Naive thymus-derived CD4-positive, alpha-beta T cell (primary cell): Measurements from ENCODE around the gene ESRRG. TPM values are rescaled to one million over a fixed set of nuclear protein-coding genes. Genes with fewer than 3 reads are reported as not detected.
"Not testable (repeated sequence)": the region's sequence is repeated elsewhere in the genome, so short reads cannot be mapped to it uniquely, and the experiment has no call there.

Source experiments
- ATAC-seq: fragments of 150-1000 bp; cut with Tn5 transposase; 2 replicates; pipeline ENCODE4 v1.10.0; 2021; ENCODE audit warnings: mild to moderate bottlenecking, moderate library complexity
- CTCF ChIA-PET: fragments of 350-600 bp; sonication (Branson Sonifier 250); formaldehyde crosslinking; loops from one replicate; lab custom pipeline; 2021; ENCODE audit warnings: antibody characterized with exemption; lab: Charles Lee
- POLR2A ChIA-PET: fragments of 350-600 bp; sonication (Branson Sonifier 250); formaldehyde crosslinking; loops from one replicate; lab custom pipeline; 2021; ENCODE audit warnings: antibody characterized with exemption, inconsistent platforms; lab: Charles Lee
- DNase-seq, 9 donors: peaks; one replicate each; pipeline versions ENCODE4 v3.0.0 to v3.0.0-alpha.2; 2020 to 2022; ENCODE audit warnings: mixed read lengths in 1 of 9
- H3K27ac ChIP-seq: one replicate; pipeline ENCODE4 v1.7.0; 2013; ENCODE audit warnings: mild to moderate bottlenecking, low read depth, low read length, moderate library complexity
- H3K27me3 ChIP-seq, 2 donors: one replicate each; pipeline ENCODE4 v1.7.0; 2013; ENCODE audit warnings: low read length in 2 of 2, mild to moderate bottlenecking in 2 of 2, moderate library complexity in 2 of 2; ENCODE audit not compliant: control insufficient read depth in 2 of 2, insufficient read depth in 2 of 2
- H3K36me3 ChIP-seq, 3 experiments: 1 replicate in 2 of 3; 2 replicates in 1 of 3; pipeline ENCODE4 v1.7.0; 2013; ENCODE audit warnings: low read length in 3 of 3, mild to moderate bottlenecking in 3 of 3, moderate library complexity in 1 of 3; ENCODE audit not compliant: insufficient read depth in 3 of 3, control insufficient read depth in 2 of 3
- H3K4me1 ChIP-seq, 2 donors: one replicate each; pipeline ENCODE4 v1.7.0; 2013; ENCODE audit warnings: low read length in 2 of 2, mild to moderate bottlenecking in 2 of 2, moderate library complexity in 1 of 2; ENCODE audit not compliant: control insufficient read depth in 2 of 2, insufficient read depth in 2 of 2
- H3K4me3 ChIP-seq: 2 replicates; pipeline ENCODE4 v1.7.0; 2013; ENCODE audit warnings: mild to moderate bottlenecking, low read length
- H3K9me3 ChIP-seq, 3 experiments: 1 replicate in 2 of 3; 2 replicates in 1 of 3; pipeline ENCODE4 v1.7.0; 2013; ENCODE audit warnings: low read length in 3 of 3; ENCODE audit not compliant: control insufficient read depth in 2 of 3
- H3K27ac Mint-ChIP-seq, 9 donors: one replicate each; pipeline ENCODE4 v1.8.0; 2020 to 2022; ENCODE audit warnings: mixed read lengths in 9 of 9, mild to moderate bottlenecking in 8 of 9, moderate library complexity in 5 of 9, inconsistent platforms in 2 of 9
- H3K27me3 Mint-ChIP-seq, 5 donors: one replicate each; pipeline ENCODE4 v1.8.0; 2021 to 2022; ENCODE audit warnings: mixed read lengths in 5 of 5, mild to moderate bottlenecking in 1 of 5
- H3K36me3 Mint-ChIP-seq, 5 donors: one replicate each; pipeline ENCODE4 v1.8.0; 2020 to 2022; ENCODE audit warnings: mixed read lengths in 5 of 5, mild to moderate bottlenecking in 3 of 5, inconsistent platforms in 1 of 5
- H3K4me1 Mint-ChIP-seq, 7 donors: one replicate each; pipeline ENCODE4 v1.8.0; 2020 to 2022; ENCODE audit warnings: mixed read lengths in 7 of 7, mild to moderate bottlenecking in 3 of 7, inconsistent platforms in 1 of 7
- H3K4me3 Mint-ChIP-seq, 10 donors: one replicate each; pipeline ENCODE4 v1.8.0; 2020 to 2022; ENCODE audit warnings: mild to moderate bottlenecking in 10 of 10, mixed read lengths in 10 of 10, moderate library complexity in 6 of 10, inconsistent platforms in 2 of 10
- H3K9me3 Mint-ChIP-seq, 11 donors: one replicate each; pipeline ENCODE4 v1.8.0; 2020 to 2022; ENCODE audit warnings: mixed read lengths in 11 of 11, mild to moderate bottlenecking in 4 of 11, inconsistent platforms in 1 of 11, moderate library complexity in 1 of 11
- intact Hi-C, 2 donors: fragments of 100-400 bp; cut with micrococcal nuclease; formaldehyde crosslinking; loops; one replicate each; pipeline ENCODE4 v1.15.1; 2023
- polyA plus RNA-seq, 2 donors: library from polyadenylated mRNA; unstranded; fragments of 300-500 nt; fragmentation: Illumina TruSeq; gene quantifications; one replicate each; pipeline ENCODE4 v1.2.3, GENCODE V29; 2021
- total RNA-seq, 6 experiments: library from RNA in 5 of 6; stranded (reverse) in 5 of 6; gene quantifications; 1 replicate in 5 of 6; 2 replicates in 1 of 6; pipeline ENCODE4 v1.2.3 and lab custom pipeline; 2021 to 2026

ESRRG gene
- total and polyA plus RNA-seq, 7 experiments from 2014 or later, result not detected

DNA sequence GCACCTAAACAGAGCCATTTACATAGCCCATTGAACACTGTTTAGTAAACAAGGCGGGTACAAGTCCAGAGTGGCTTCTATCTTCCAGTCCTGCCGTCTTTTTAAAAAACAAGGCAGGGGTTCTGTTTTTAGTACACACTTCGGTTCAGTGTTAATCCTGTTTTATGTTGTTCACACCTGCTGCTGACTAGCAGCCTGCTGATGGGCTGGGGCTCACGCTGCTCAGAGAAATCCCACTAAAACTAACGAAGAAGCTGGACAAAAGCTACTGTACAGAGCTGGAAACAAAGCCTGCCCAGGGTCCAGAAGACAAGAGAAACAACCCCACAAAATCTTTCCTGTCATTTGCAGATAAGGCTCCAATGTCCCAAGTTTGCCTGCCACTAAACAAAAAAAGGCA, 13.2 kb downstream of the ESRRG start:
- no peak overlapping the region for H3K4me3 ChIP-seq
- intact Hi-C loops, result no loop called here
- ChIA-PET POLR2A (no interaction called here), CTCF (no interaction called here)
- H3K4me3 Mint-ChIP-seq, result no peak overlapping the region
- no peak overlapping the region for H3K27ac ChIP-seq
- H3K9me3 Mint-ChIP-seq, result peaks cover 0 to 4% (median 0%) of the 10 kb centered on the region in 11 donors
- no peaks in the 10 kb centered on the region for H3K36me3 ChIP-seq
- H3K27me3 ChIP-seq, result no peaks in the 10 kb centered on the region
- no peak for DNase-seq
- ATAC-seq, result no peak
- H3K27ac Mint-ChIP-seq, result no peak overlapping the region
- no peaks in the 10 kb centered on the region for H3K36me3 Mint-ChIP-seq
- H3K27me3 Mint-ChIP-seq, result no peaks in the 10 kb centered on the region
- H3K4me1 Mint-ChIP-seq, result no peaks in the 10 kb centered on the region
- H3K4me1 ChIP-seq, result no peaks in the 10 kb centered on the region
- no peaks in the 10 kb centered on the region for H3K9me3 ChIP-seq

DNA sequence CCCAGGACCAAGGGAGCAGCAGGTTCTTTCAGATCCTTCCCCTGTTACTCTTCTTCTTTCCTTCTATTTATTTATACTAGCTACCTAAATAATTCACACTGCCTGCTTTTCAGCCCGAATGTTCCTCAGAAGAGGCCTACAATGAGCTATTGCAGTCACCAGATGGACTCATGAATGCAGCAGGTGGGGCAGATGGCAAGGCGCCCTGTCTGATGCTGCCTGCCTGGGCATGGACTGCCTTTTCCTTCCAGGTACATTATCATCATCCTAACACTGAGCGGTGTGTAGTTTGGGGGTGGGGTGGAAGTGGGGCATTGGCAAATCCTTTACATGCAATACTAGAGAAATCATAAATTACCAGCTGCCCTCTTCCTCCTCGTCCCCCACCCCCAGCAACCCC, 17.6 kb downstream of the ESRRG start:
- no peaks in the 10 kb centered on the region for H3K4me1 ChIP-seq
- Mint-ChIP-seq H3K4me3 (no peak overlapping the region), H3K9me3 (peaks cover 0 to 4% (median 0%) of the 10 kb centered on the region in 11 donors), H3K4me1 (no peaks in the 10 kb centered on the region), H3K27ac (no peak overlapping the region), H3K36me3 (no peaks in the 10 kb centered on the region), H3K27me3 (no peaks in the 10 kb centered on the region)
- no peaks in the 10 kb centered on the region for H3K36me3 ChIP-seq
- H3K9me3 ChIP-seq, result no peaks in the 10 kb centered on the region
- intact Hi-C loops, result no loop called here
- H3K27me3 ChIP-seq, result no peaks in the 10 kb centered on the region
- ChIA-PET POLR2A (no interaction called here), CTCF (no interaction called here)
- DNase-seq, result no peak
- H3K4me3 ChIP-seq, result no peak overlapping the region
- H3K27ac ChIP-seq, result no peak overlapping the region
- no peak for ATAC-seq

DNA sequence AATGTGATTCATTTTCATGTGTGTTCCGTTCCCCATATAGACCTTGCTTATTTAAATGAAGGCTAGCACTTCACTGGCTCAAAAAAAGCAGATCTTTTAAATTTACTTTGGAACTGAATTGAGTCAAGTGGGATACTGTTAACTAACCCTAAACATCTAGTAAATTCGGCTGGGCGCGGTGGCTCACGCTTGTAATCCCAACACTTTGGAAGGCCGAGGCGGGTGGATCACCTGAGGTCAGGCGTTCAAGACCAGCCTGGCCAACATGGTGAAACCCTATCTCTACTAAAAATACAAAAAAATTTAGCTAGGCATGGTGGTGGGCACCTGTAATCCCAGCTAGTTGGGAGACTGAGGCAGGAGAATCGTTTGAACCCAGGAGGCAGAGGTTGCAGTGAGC, 19.2 kb downstream of the ESRRG start:
- H3K9me3 ChIP-seq, POLR2A ChIA-PET, CTCF ChIA-PET, H3K4me1 ChIP-seq, ATAC-seq, H3K36me3 ChIP-seq, H3K4me3 Mint-ChIP-seq, H3K4me3 ChIP-seq, H3K27ac Mint-ChIP-seq, H3K27ac ChIP-seq, DNase-seq, intact Hi-C loops, H3K27me3 ChIP-seq, H3K9me3 Mint-ChIP-seq, H3K4me1 Mint-ChIP-seq, H3K36me3 Mint-ChIP-seq, H3K27me3 Mint-ChIP-seq: not testable (repeated sequence)

DNA sequence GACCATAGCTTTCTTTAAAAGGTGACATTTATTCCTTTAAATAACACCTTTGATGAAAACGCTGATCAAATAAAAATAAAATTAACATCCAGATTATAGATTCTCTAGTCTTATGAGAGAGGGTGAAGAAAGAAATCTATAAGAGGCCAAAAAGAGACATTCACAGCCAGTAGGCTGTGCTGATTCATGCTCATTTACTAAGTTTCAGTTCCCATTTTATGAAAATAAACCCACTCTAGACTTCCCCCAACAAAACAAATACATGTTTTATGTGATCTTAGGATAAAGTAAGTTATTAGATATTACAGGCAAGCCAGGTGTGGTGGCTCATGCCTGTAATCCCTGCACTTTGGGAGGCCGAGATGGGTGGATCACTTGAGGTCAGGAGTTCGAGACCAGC, 21.1 kb downstream of the ESRRG start:
- H3K4me1 ChIP-seq, result no peaks in the 10 kb centered on the region
- no peaks in the 10 kb centered on the region for H3K36me3 ChIP-seq
- H3K27ac ChIP-seq, result no peak overlapping the region
- CTCF ChIA-PET, result no interaction called here
- Mint-ChIP-seq H3K27ac (no peak overlapping the region), H3K36me3 (peaks cover 0 to 4% (median 0%) of the 10 kb centered on the region in 5 donors), H3K9me3 (peaks cover 0 to 11% (median 3%) of the 10 kb centered on the region in 11 donors), H3K27me3 (no peaks in the 10 kb centered on the region), H3K4me3 (no peak overlapping the region), H3K4me1 (no peaks in the 10 kb centered on the region)
- DNase-seq (no peak), ATAC-seq (no peak)
- intact Hi-C loops, result no loop called here
- no peaks in the 10 kb centered on the region for H3K9me3 ChIP-seq
- POLR2A ChIA-PET, result no interaction called here
- no peaks in the 10 kb centered on the region for H3K27me3 ChIP-seq
- no peak overlapping the region for H3K4me3 ChIP-seq

DNA sequence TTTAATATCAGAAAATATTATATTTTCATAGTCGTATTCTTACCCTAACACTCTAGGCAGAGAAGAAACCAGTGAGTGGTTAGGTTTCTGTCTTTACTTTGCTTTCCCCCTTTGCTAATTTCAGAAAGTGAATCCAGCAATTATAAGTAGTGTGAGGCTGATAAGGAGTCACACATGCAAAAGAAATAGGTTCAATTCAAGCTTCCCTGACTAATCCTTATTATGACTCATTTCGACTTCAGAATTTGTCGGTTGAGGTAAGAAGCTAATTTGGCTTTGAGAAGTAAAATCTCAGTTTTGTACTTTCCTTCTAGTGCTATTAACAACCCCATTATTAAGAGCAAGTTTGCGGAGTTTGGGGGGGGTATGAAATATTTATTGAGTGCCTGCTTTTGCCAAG, 22.4 kb downstream of the ESRRG start:
- peaks cover 0 to 11% (median 3%) of the 10 kb centered on the region in 11 donors for H3K9me3 Mint-ChIP-seq
- H3K27ac Mint-ChIP-seq, result no peak overlapping the region
- no peak overlapping the region for H3K4me3 Mint-ChIP-seq
- DNase-seq (no peak), ATAC-seq (no peak)
- POLR2A ChIA-PET, result no interaction called here
- no peaks in the 10 kb centered on the region for H3K4me1 Mint-ChIP-seq
- H3K27me3 ChIP-seq, result no peaks in the 10 kb centered on the region
- intact Hi-C loops, result no loop called here
- no peaks in the 10 kb centered on the region for H3K9me3 ChIP-seq
- CTCF ChIA-PET, result no interaction called here
- H3K4me1 ChIP-seq, result no peaks in the 10 kb centered on the region
- H3K36me3 Mint-ChIP-seq, result peaks cover 0 to 4% (median 0%) of the 10 kb centered on the region in 5 donors
- H3K36me3 ChIP-seq, result no peaks in the 10 kb centered on the region
- no peak overlapping the region for H3K4me3 ChIP-seq
- no peak overlapping the region for H3K27ac ChIP-seq
- no peaks in the 10 kb centered on the region for H3K27me3 Mint-ChIP-seq

DNA sequence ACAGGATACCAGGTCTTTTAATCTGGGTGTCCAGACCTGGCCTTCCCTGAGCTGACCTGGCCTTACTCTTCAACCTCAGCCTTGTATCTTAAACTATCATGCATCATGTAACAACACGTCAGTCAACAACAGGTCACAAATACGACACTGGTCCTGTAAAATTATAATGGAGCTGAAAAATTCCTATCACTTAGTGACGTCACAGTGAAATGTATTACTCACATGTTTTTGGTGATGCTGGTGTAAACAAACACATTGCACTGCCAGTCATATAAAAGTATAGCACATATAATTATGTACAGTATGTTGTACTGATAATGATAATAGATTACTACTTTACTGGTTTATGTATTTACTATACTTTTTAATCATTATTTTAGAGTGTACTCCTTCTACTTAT, 31.5 kb downstream of the ESRRG start:
- H3K36me3 Mint-ChIP-seq, result no peaks in the 10 kb centered on the region

DNA sequence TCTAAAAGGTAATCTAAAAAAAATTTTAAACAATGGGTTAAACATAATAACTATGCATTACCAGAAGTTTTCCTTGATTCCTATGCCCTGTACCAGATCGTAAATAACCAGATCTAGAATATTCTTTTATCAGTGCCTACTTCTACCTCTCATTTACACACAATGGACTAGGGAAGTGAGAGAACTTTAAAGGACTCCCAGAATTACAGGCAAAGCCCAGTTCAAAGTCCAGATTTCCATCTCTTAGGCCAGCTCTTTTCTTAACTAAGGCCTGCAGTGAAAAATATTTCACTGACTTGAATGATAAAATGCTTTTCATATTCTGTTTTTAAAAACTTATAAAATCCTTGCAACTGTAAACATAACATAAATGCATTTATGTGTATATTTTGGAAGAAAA, 32.6 kb downstream of the ESRRG start:
- H3K4me3 ChIP-seq, result no peak overlapping the region
- no peak for DNase-seq
- no peak overlapping the region for H3K27ac Mint-ChIP-seq
- POLR2A ChIA-PET, result no interaction called here
- H3K9me3 Mint-ChIP-seq, result peaks cover 0 to 5% (median 0%) of the 10 kb centered on the region in 11 donors
- no peaks in the 10 kb centered on the region for H3K9me3 ChIP-seq
- no peak overlapping the region for H3K4me3 Mint-ChIP-seq
- no peaks in the 10 kb centered on the region for H3K36me3 ChIP-seq
- intact Hi-C loops, result no loop called here
- H3K27ac ChIP-seq, result no peak overlapping the region
- no peaks in the 10 kb centered on the region for H3K4me1 ChIP-seq
- ATAC-seq, result no peak
- no peaks in the 10 kb centered on the region for H3K4me1 Mint-ChIP-seq
- no peaks in the 10 kb centered on the region for H3K36me3 Mint-ChIP-seq
- H3K27me3 Mint-ChIP-seq, result no peaks in the 10 kb centered on the region
- no peaks in the 10 kb centered on the region for H3K27me3 ChIP-seq
- CTCF ChIA-PET, result no interaction called here

More for the DNA sequence above, 31.5 kb downstream of the ESRRG start:
- Histone ChIP-seq H3K36me3 (no peaks in the 10 kb centered on the region), H3K27ac (no peak overlapping the region), H3K4me1 (no peaks in the 10 kb centered on the region), H3K9me3 (no peaks in the 10 kb centered on the region), H3K4me3 (no peak overlapping the region), H3K27me3 (no peaks in the 10 kb centered on the region)
- H3K9me3 Mint-ChIP-seq, result peaks cover 0 to 5% (median 0%) of the 10 kb centered on the region in 11 donors
- H3K27ac Mint-ChIP-seq, result no peak overlapping the region
- DNase-seq (no peak), ATAC-seq (no peak)
- CTCF ChIA-PET, result no interaction called here
- intact Hi-C loops, result no loop called here
- no peaks in the 10 kb centered on the region for H3K27me3 Mint-ChIP-seq
- no peaks in the 10 kb centered on the region for H3K4me1 Mint-ChIP-seq
- H3K4me3 Mint-ChIP-seq, result no peak overlapping the region
- POLR2A ChIA-PET, result no interaction called here
